Astrocyte (in vitro differentiated cells and primary cell): ENCODE results near the gene SRSF1.

Experiments
- EZH2 ChIP-seq: IDR thresholded peaks from 2 replicates; pipeline ENCODE4 v1.6.1; 2012; ENCODE audit warnings: mild to moderate bottlenecking, low read length, inconsistent platforms; ENCODE audit not compliant: insufficient read depth
- TF ChIP-seq, protein P1 (sequence below): IDR thresholded peaks from 2 replicates; pipeline ENCODE4 v1.5.1; 2011; ENCODE audit warnings: low read depth, mild to moderate bottlenecking, inconsistent platforms, low read length, moderate library complexity; ENCODE audit not compliant: insufficient read depth

DNA sequence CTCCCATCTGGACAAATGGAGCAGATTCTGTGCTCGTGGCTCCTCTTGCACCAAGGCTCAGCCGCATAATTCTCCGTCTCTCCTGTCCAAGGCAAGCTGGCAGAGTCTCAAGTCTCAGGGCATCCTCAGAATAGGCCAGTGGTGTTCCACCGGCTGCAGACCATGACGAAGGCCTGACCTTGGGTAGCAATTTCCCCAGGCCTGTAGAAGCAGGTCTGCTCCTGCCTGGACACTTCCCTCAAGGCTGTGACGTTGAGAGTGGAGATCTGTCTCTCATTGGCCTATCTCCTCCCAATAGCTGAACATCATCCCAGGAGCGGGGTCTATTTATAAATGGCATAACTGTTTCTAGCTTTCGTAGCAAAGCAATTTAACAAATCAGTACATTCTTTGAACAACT lies 33.3 kb upstream of the SRSF1 start:
- TF ChIP-seq, protein P1, sequence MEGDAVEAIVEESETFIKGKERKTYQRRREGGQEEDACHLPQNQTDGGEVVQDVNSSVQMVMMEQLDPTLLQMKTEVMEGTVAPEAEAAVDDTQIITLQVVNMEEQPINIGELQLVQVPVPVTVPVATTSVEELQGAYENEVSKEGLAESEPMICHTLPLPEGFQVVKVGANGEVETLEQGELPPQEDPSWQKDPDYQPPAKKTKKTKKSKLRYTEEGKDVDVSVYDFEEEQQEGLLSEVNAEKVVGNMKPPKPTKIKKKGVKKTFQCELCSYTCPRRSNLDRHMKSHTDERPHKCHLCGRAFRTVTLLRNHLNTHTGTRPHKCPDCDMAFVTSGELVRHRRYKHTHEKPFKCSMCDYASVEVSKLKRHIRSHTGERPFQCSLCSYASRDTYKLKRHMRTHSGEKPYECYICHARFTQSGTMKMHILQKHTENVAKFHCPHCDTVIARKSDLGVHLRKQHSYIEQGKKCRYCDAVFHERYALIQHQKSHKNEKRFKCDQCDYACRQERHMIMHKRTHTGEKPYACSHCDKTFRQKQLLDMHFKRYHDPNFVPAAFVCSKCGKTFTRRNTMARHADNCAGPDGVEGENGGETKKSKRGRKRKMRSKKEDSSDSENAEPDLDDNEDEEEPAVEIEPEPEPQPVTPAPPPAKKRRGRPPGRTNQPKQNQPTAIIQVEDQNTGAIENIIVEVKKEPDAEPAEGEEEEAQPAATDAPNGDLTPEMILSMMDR = no peak
- no peak for TF ChIP-seq EZH2
